HCT116 (cell line): ENCODE data around the gene BOD1.

Experiments
- CTCF ChIP-seq, 3 experiments: fragments of 200-600 bp in 1 of 3; sonication (generic) in 1 of 3; IDR thresholded peaks in 2 of 3; conservative IDR thresholded peaks in 1 of 3; 2 replicates each; pipeline ENCODE4 v1.5.1; 2012 to 2017; ENCODE audit warnings: low read depth in 2 of 3, low read length in 2 of 3, antibody characterized with exemption in 1 of 3, borderline replicate concordance in 1 of 3, control low read depth in 1 of 3, mild to moderate bottlenecking in 1 of 3, mixed read lengths in 1 of 3, mixed run types in 1 of 3, moderate library complexity in 1 of 3; ENCODE audit not compliant: insufficient read depth in 1 of 3
- EZH2 ChIP-seq: fragments of 200-600 bp; sonication (generic); IDR thresholded peaks from 2 replicates; pipeline ENCODE4 v1.6.1; 2017; ENCODE audit warnings: antibody characterized with exemption, mixed run types
- POLR2A ChIP-seq: IDR thresholded peaks from 2 replicates; pipeline ENCODE4 v1.7.0; 2011; ENCODE audit warnings: borderline replicate concordance; ENCODE audit not compliant: insufficient read depth, insufficient read length; ENCODE audit errors: extremely low read depth
- SP1 ChIP-seq: IDR thresholded peaks from 2 replicates; pipeline ENCODE4 v1.6.1; 2012; ENCODE audit warnings: low read depth
- TCF7L2 ChIP-seq: IDR thresholded peaks from 2 replicates; pipeline ENCODE4 v1.7.0; 2011; ENCODE audit warnings: borderline replicate concordance, inconsistent platforms; ENCODE audit not compliant: insufficient read depth, insufficient read length; ENCODE audit errors: extremely low read depth

- TF ChIP-seq POLR2A, result no peak
- no peak for TF ChIP-seq SP1
- TF ChIP-seq EZH2, result no peak
- no peak for TF ChIP-seq CTCF (IDR thresholded peaks at IDR 0.05 in 2 of 3, conservative IDR thresholded peaks at IDR 0.05 in 1 of 3; ENCODE audit: borderline replicate concordance in 1 of 3, insufficient read depth in 1 of 3, low read depth in 2 of 3, low read length in 2 of 3)
- no peak for TF ChIP-seq TCF7L2
Measured at GRCh38 chr5:173642191-173642816, 25.9 kb upstream of the BOD1 start.
